GM12873 (cell line): ENCODE results near the gene IFRD2.

Experiments
- CTCF ChIP-seq: IDR thresholded peaks from 2 replicates; pipeline ENCODE4 v1.5.1; 2012; ENCODE audit warnings: low read depth, mild to moderate bottlenecking, moderate library complexity, low read length, control low read depth; ENCODE audit not compliant: insufficient read depth; ENCODE audit errors: missing control alignments

Gene IFRD2

GRCh38 chr3:50318163-50318562 lies 25.9 kb upstream of the IFRD2 start:
- TF ChIP-seq CTCF, result no peak

GRCh38 chr3:50317300-50317699 lies 25.1 kb upstream of the IFRD2 start:
- no peak for TF ChIP-seq CTCF

- TF ChIP-seq CTCF, result no peak
Measured at GRCh38 chr3:50316657-50317242, 24.5 kb upstream of the IFRD2 start.

GRCh38 chr3:50314816-50315215 lies 22.6 kb upstream of the IFRD2 start:
- TF ChIP-seq CTCF, result no peak

- TF ChIP-seq CTCF, result no peak
Measured at GRCh38 chr3:50314342-50314741, 22.1 kb upstream of the IFRD2 start.

- TF ChIP-seq CTCF, result no peak
Measured at GRCh38 chr3:50304601-50305000, 12.4 kb upstream of the IFRD2 start.

GRCh38 chr3:50303013-50303815 lies 11.0 kb upstream of the IFRD2 start, which contains the start of gene HYAL1:
Gene HYAL1 (minus strand): TSS chr3:50303574. CDS start chr3:50302956, 618 bp downstream.
- TF ChIP-seq CTCF, result peak; percentile 4
